Upper lobe of left lung (tissue), 4 donors: ENCODE results near the gene RNF7.

Experiments used
- POLR2A ChIP-seq, 4 donors: fragments of 450-650 bp; IDR thresholded peaks; one replicate each; pipeline ENCODE4 v1.5.1; 2016 to 2017; ENCODE audit warnings: antibody characterized with exemption in 4 of 4, mild to moderate bottlenecking in 2 of 4
- TF ChIP-seq, protein P1 (sequence below), 6 experiments: fragments of 450-650 bp in 4 of 6; fragments of 200-600 bp in 2 of 6; sonication (generic) in 2 of 6; IDR thresholded peaks; one replicate each; pipeline ENCODE4 v1.5.1; 2016 to 2019; ENCODE audit warnings: antibody characterized with exemption in 6 of 6

DNA sequence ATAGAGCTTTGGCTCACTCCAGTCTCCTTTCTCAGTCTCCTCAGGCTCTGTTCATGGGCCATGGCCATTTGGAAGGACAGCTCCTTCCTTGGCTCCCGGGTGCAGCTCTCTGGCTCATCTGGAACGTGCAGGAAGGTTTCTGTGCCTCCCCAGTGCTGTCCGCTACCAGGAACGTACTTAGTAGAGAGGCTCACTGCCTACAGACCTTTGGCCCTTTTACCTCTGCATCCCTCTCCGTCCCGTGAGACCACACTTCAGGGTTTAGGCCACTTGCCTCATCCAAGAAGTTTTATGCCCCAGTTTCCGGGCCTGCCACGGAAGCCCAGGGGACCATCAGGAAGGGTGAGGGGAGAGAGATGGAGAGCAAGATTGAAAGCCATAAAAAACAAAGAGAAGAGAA is 46.0 kb downstream of the RNF7 start:
- TF ChIP-seq, protein P1, sequence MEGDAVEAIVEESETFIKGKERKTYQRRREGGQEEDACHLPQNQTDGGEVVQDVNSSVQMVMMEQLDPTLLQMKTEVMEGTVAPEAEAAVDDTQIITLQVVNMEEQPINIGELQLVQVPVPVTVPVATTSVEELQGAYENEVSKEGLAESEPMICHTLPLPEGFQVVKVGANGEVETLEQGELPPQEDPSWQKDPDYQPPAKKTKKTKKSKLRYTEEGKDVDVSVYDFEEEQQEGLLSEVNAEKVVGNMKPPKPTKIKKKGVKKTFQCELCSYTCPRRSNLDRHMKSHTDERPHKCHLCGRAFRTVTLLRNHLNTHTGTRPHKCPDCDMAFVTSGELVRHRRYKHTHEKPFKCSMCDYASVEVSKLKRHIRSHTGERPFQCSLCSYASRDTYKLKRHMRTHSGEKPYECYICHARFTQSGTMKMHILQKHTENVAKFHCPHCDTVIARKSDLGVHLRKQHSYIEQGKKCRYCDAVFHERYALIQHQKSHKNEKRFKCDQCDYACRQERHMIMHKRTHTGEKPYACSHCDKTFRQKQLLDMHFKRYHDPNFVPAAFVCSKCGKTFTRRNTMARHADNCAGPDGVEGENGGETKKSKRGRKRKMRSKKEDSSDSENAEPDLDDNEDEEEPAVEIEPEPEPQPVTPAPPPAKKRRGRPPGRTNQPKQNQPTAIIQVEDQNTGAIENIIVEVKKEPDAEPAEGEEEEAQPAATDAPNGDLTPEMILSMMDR (IDR thresholded peaks at IDR 0.05): no peak
- no peak for TF ChIP-seq POLR2A (IDR thresholded peaks at IDR 0.05)
